Measurements from ENCODE around the gene ENDOG.

DNA sequence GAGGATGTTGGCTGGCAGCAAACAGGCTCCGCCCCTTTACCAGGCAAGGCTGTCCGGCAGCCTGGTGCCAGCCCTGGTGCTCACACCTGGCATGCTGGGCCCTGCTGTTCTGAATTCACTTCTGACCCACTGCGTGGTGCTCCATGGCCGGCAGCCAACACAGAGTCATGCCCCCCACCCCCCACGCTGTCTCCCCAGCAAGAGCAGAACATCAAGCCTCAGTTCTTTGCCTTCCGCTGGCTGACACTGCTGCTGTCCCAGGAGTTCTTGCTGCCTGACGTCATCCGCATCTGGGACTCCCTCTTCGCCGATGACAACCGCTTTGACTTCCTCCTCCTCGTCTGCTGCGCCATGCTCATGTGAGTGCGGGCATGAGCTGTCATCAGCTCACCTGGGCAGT is 12.6 kb upstream of the ENDOG start:
- no peak for TF ChIP-seq EZH2 (IDR thresholded peaks at IDR 0.05; ENCODE audit: insufficient read depth, poor library complexity, severe bottlenecking)
- TF ChIP-seq EZH2phosphoT487 (IDR thresholded peaks at IDR 0.05; ENCODE audit: insufficient read depth, low read depth): no peak

Measured in GM23248 (cell line).